Liver (tissue), 9 donors: ENCODE results near the gene PHYHD1. TPM values are rescaled to one million over a fixed set of nuclear protein-coding genes. Genes with fewer than 3 reads are reported as not detected.

Experiments
- DNase-seq: peaks from one replicate; pipeline ENCODE4 v3.0.0-alpha.2; 2017; ENCODE audit warnings: low spot score
- H3K27ac ChIP-seq, 2 donors: one replicate each; pipeline ENCODE4 v1.7.0; 2013; ENCODE audit warnings: inconsistent platforms in 2 of 2, low read length in 2 of 2, control low read depth in 1 of 2, low read depth in 1 of 2, mild to moderate bottlenecking in 1 of 2
- H3K27me3 ChIP-seq, 4 donors: one replicate each; pipeline versions ENCODE4 v1.6.1 to v1.7.0; 2013; ENCODE audit warnings: low read length in 3 of 4, inconsistent platforms in 1 of 4, mild to moderate bottlenecking in 1 of 4, moderate library complexity in 1 of 4; ENCODE audit not compliant: control insufficient read depth in 4 of 4, insufficient read depth in 4 of 4
- H3K36me3 ChIP-seq, 4 donors: one replicate each; pipeline versions ENCODE4 v1.6.1 to v1.7.0; 2013; ENCODE audit warnings: low read length in 3 of 4, mild to moderate bottlenecking in 3 of 4, low read depth in 1 of 4, moderate library complexity in 1 of 4; ENCODE audit not compliant: control insufficient read depth in 4 of 4, insufficient read depth in 3 of 4
- H3K4me1 ChIP-seq, 4 donors: one replicate each; pipeline versions ENCODE4 v1.6.1 to v1.7.0; 2013; ENCODE audit warnings: low read length in 3 of 4, mild to moderate bottlenecking in 3 of 4, moderate library complexity in 1 of 4; ENCODE audit not compliant: control insufficient read depth in 4 of 4, insufficient read depth in 4 of 4
- H3K4me3 ChIP-seq, 3 donors: one replicate each; pipeline versions ENCODE4 v1.6.1 to v1.7.0; 2013; ENCODE audit warnings: low read length in 3 of 3, control low read depth in 1 of 3, low read depth in 1 of 3, mild to moderate bottlenecking in 1 of 3
- H3K9ac ChIP-seq, 2 donors: one replicate each; pipeline ENCODE4 v1.7.0; 2013; ENCODE audit warnings: low read length in 2 of 2, mild to moderate bottlenecking in 2 of 2, moderate library complexity in 2 of 2, control low read depth in 1 of 2, low read depth in 1 of 2
- H3K9me3 ChIP-seq, 4 donors: one replicate each; pipeline versions ENCODE4 v1.6.1 to v1.7.0; 2013; ENCODE audit warnings: low read length in 3 of 4; ENCODE audit not compliant: control insufficient read depth in 4 of 4
- CTCF ChIP-seq: fragments of 150-350 bp; IDR thresholded peaks from 2 replicates; pipeline ENCODE4 v1.5.1; 2017; ENCODE audit warnings: improper control_type of control experiment, low read depth, low read length; ENCODE audit not compliant: missing input control
- FOXA1 ChIP-seq: IDR thresholded peaks from 2 replicates; pipeline ENCODE4 v1.6.1; 2016; ENCODE audit warnings: antibody characterized with exemption
- FOXA2 ChIP-seq: IDR thresholded peaks from 2 replicates; pipeline ENCODE4 v1.6.1; 2016; ENCODE audit warnings: antibody characterized with exemption
- GABPA ChIP-seq, 2 donors: IDR thresholded peaks in 1 of 2; conservative IDR thresholded peaks in 1 of 2; 2 replicates each; pipeline ENCODE4 v1.6.1; 2016; ENCODE audit warnings: antibody characterized with exemption in 2 of 2, mild to moderate bottlenecking in 1 of 2, moderate library complexity in 1 of 2
- HNF4A ChIP-seq, 2 donors: conservative IDR thresholded peaks; 2 replicates each; pipeline ENCODE4 v1.6.1; 2016; ENCODE audit warnings: antibody characterized with exemption in 2 of 2, mild to moderate bottlenecking in 2 of 2
- HNF4G ChIP-seq: IDR thresholded peaks from 2 replicates; pipeline ENCODE4 v1.6.1; 2016; ENCODE audit warnings: antibody characterized with exemption
- JUND ChIP-seq, 2 donors: IDR thresholded peaks; 2 replicates each; pipeline ENCODE4 v1.6.1; 2016; ENCODE audit warnings: antibody characterized with exemption in 2 of 2
- MAX ChIP-seq: IDR thresholded peaks from 2 replicates; pipeline ENCODE4 v1.6.1; 2016; ENCODE audit warnings: antibody characterized with exemption
- NR2F2 ChIP-seq: IDR thresholded peaks from 2 replicates; pipeline ENCODE4 v1.6.1; 2016; ENCODE audit warnings: antibody characterized with exemption
- RAD21 ChIP-seq, 2 donors: IDR thresholded peaks; 2 replicates each; pipeline ENCODE4 v1.6.1; 2016; ENCODE audit warnings: antibody characterized with exemption in 2 of 2, mild to moderate bottlenecking in 2 of 2
- REST ChIP-seq: IDR thresholded peaks from 2 replicates; pipeline ENCODE4 v1.6.1; 2016; ENCODE audit warnings: antibody characterized with exemption, mild to moderate bottlenecking
- RXRA ChIP-seq, 2 donors: IDR thresholded peaks; 2 replicates each; pipeline ENCODE4 v1.6.1; 2017 to 2018; ENCODE audit warnings: antibody characterized with exemption in 2 of 2, mild to moderate bottlenecking in 1 of 2
- SP1 ChIP-seq: IDR thresholded peaks from 2 replicates; pipeline ENCODE4 v1.6.1; 2018; ENCODE audit warnings: antibody characterized with exemption, mild to moderate bottlenecking
- TAF1 ChIP-seq: conservative IDR thresholded peaks from 2 replicates; pipeline ENCODE4 v1.6.1; 2016; ENCODE audit warnings: antibody characterized with exemption, mild to moderate bottlenecking
- YY1 ChIP-seq: IDR thresholded peaks from 2 replicates; pipeline ENCODE4 v1.6.1; 2016; ENCODE audit warnings: antibody characterized with exemption, mild to moderate bottlenecking
- WGBS: extraction: QIAGEN DNeasy Blood & Tissue Kit; methylation state at CpG from one replicate; pipeline ENCODE4 v1.1.7; 2013; 5-methylcytosine and 5-hydroxymethylcytosine counted together
- polyA plus RNA-seq, 2 donors: library from polyadenylated mRNA; stranded (reverse) in 1 of 2; unstranded in 1 of 2; fragments of 200-250 nt in 1 of 2; fragments of >200 nt in 1 of 2; fragmentation: Nextera tagmentation in 1 of 2; extraction: Ambion mirVana in 1 of 2; gene quantifications; one replicate each; pipeline versions ENCODE4 v1.2.1 to v1.2.3, GENCODE V29; 2013 to 2015
- total RNA-seq, 2 donors: library from RNA; depleted of rRNA; stranded (reverse); fragments of >200 nt; gene quantifications; one replicate each; pipeline ENCODE4 v1.2.3, GENCODE V29; 2014
- TF ChIP-seq, protein P1 (sequence below): IDR thresholded peaks from 2 replicates; pipeline ENCODE4 v1.6.1; 2016; ENCODE audit warnings: antibody characterized with exemption
- donor health status: healthy.
- donor health status: healthy.
- donor health status: healthy.
- donor health status: healthy.
- donor health status: healthy.

PHYHD1 gene
- total and polyA plus RNA-seq, 4 donors: 9.2 to 72.8 (median 31.3) TPM

DNA sequence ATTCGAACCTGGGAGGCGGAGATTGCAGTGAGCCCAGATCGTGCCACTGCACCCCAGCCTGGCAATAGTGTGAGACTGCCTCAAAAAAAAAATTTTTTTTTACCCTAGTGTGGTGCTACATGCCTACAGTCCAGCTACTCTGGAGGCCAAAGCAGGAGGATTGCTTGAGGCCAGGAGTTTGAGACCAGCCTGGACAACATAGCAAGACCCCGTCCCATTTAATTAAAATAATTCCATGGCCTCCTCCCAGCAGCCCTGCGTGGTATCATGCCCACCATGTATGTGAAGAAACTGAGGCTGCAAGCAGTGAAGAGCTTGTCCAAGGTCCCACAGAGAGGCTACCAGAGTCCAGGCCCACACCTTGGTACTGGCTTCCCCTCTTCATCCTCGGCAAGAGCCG, 19.4 kb upstream of the PHYHD1 start:
- Histone ChIP-seq H3K36me3 (peaks cover 0 to 13% (median 7%) of the 10 kb centered on the region in 4 donors), H3K9me3 (no peaks in the 10 kb centered on the region), H3K27ac (no peak overlapping the region), H3K4me3 (no peak overlapping the region), H3K9ac (no peak overlapping the region), H3K4me1 (peaks cover 0 to 12% (median 8%) of the 10 kb centered on the region in 4 donors), H3K27me3 (no peaks in the 10 kb centered on the region)
- 91% methylated on average over 7 of the region's 7 CpGs for WGBS
- TF ChIP-seq SP1: no peak
- TF ChIP-seq TAF1: no peak
- DNase-seq: no peak

DNA sequence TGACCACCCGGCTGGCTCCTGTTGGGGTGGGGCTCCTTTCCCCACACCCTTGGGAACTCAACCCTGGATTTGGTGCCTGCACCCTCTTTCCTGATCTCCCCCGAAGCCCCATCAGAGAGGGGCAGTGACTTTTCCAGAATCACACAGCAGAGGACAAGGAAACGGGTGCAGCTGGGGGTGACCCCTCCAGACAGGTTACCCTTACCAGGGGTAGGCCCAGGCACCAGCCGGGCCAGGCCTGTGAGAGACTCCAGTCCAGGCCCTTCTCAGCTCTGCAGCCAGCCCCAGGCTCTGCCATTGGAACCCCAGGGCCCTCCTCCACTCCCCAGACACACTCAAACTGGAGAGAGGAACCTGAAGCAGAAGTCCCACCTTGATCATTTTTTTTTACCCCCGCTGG, 19.0 kb upstream of the PHYHD1 start:
- Histone ChIP-seq H3K4me1 (peaks cover 0 to 14% (median 9%) of the 10 kb centered on the region in 4 donors), H3K9ac (no peak overlapping the region), H3K27me3 (no peaks in the 10 kb centered on the region), H3K9me3 (no peaks in the 10 kb centered on the region), H3K27ac (peak overlapping the region; percentile 22 to 34), H3K4me3 (no peak overlapping the region), H3K36me3 (peaks cover 0 to 13% (median 8%) of the 10 kb centered on the region in 4 donors)
- no peak for DNase-seq
- WGBS: 91% methylated on average over 5 of the region's 5 CpGs
- no peak for TF ChIP-seq REST
- TF ChIP-seq TAF1: no peak
- no peak for TF ChIP-seq GABPA (IDR thresholded peaks at IDR 0.05 in 1 of 2, conservative IDR thresholded peaks at IDR 0.05 in 1 of 2)
- no peak for TF ChIP-seq RAD21 (IDR thresholded peaks at IDR 0.05)
- no peak for TF ChIP-seq CTCF
- TF ChIP-seq JUND (IDR thresholded peaks at IDR 0.05): no peak
- no peak for TF ChIP-seq HNF4G
- TF ChIP-seq, protein P1, sequence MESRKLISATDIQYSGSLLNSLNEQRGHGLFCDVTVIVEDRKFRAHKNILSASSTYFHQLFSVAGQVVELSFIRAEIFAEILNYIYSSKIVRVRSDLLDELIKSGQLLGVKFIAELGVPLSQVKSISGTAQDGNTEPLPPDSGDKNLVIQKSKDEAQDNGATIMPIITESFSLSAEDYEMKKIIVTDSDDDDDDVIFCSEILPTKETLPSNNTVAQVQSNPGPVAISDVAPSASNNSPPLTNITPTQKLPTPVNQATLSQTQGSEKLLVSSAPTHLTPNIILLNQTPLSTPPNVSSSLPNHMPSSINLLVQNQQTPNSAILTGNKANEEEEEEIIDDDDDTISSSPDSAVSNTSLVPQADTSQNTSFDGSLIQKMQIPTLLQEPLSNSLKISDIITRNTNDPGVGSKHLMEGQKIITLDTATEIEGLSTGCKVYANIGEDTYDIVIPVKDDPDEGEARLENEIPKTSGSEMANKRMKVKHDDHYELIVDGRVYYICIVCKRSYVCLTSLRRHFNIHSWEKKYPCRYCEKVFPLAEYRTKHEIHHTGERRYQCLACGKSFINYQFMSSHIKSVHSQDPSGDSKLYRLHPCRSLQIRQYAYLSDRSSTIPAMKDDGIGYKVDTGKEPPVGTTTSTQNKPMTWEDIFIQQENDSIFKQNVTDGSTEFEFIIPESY: no peak
- no peak for TF ChIP-seq NR2F2
- TF ChIP-seq SP1: no peak
- no peak for TF ChIP-seq FOXA2
- TF ChIP-seq YY1: no peak
- TF ChIP-seq HNF4A (conservative IDR thresholded peaks at IDR 0.05): no peak
- no peak for TF ChIP-seq MAX
- TF ChIP-seq FOXA1: no peak
- no peak for TF ChIP-seq RXRA (IDR thresholded peaks at IDR 0.05)
